ENCODE measurements around the gene MPIG6B. TPM values are rescaled to one million over a fixed set of nuclear protein-coding genes. Genes with fewer than 3 reads are reported as not detected.

Gene MPIG6B
- total and polyA plus RNA-seq, 7 experiments from 2014 or later, result 0.12 to 4.7 (median 0.64) TPM

GRCh38 chr6:31737315-31737990, 14.3 kb downstream of the MPIG6B start:
- Histone ChIP-seq H3K4me1 (ENCODE audit: control insufficient read depth in 2 of 2, insufficient read depth in 2 of 2, low read length in 2 of 2) (peaks cover 41 to 45% of the 10 kb centered on the region in 2 donors), H3K4me3 (ENCODE audit: low read length) (peak overlapping the region; percentile 38), H3K27ac (ENCODE audit: low read depth, low read length) (peak overlapping the region; percentile 83), H3K9me3 (ENCODE audit: control insufficient read depth in 2 of 3, low read length in 3 of 3) (no peaks in the 10 kb centered on the region), H3K36me3 (ENCODE audit: control insufficient read depth in 2 of 3, insufficient read depth in 3 of 3, low read length in 3 of 3) (peaks cover 0 to 15% (median 2%) of the 10 kb centered on the region in 3 experiments), H3K27me3 (ENCODE audit: control insufficient read depth in 2 of 2, insufficient read depth in 2 of 2, low read length in 2 of 2) (no peaks in the 10 kb centered on the region)
- intact Hi-C loops (cut with micrococcal nuclease), result loop anchor here (5.0 to 10.0 kb wide), 8 partner anchors 55 to 1467 kb away; partner anchors contain the start of genes AGPAT1 (in 1 of the 2), DXO (in 1 of the 2), HSD17B8 (in 1 of the 2) and LY6G5C (in 1 of the 2)
- no peak for ATAC-seq
- Mint-ChIP-seq H3K27me3 (no peaks in the 10 kb centered on the region), H3K27ac (peak overlapping the region; percentile 88 to 94 (median 90)), H3K4me3 (peak overlapping the region; percentile 86 to 100 (median 96)), H3K4me1 (peaks cover 41 to 87% (median 71%) of the 10 kb centered on the region in 7 donors), H3K9me3 (peaks cover 0 to 6% (median 0%) of the 10 kb centered on the region in 11 donors), H3K36me3 (peaks cover 0 to 42% (median 5%) of the 10 kb centered on the region in 5 donors)
- DNase-seq, result peak in 1 of 9 donors; percentile 26
- ChIA-PET CTCF (interaction anchor here (0.6 to 4.3 kb wide), 9 partner anchors 8 to 84 kb away, joined by 3 to 30 read pairs (median 5); partner anchors contain the start of genes DDAH2, HSPA1A, HSPA1L and LSM2), POLR2A (interaction anchor here (0.7 to 4.6 kb wide), 19 partner anchors 8 to 227 kb away, joined by 3 to 28 read pairs (median 4); partner anchors contain the start of genes BAG6, DDAH2, HSPA1A and HSPA1B)

GRCh38 chr6:31737991-31738979, 15.1 kb downstream of the MPIG6B start:
- peak overlapping the region; percentile 83 for H3K27ac ChIP-seq (ENCODE audit: low read depth, low read length)
- peaks cover 0 to 41% (median 2%) of the 10 kb centered on the region in 5 donors for H3K36me3 Mint-ChIP-seq
- intact Hi-C loops (cut with micrococcal nuclease), result loop anchor here (1.0 to 10.0 kb wide), 22 partner anchors 8 to 1467 kb away; partner anchors contain the start of genes HSPA1B (in 2 of the 2), VARS1 (in 2 of the 2), AGPAT1 (in 1 of the 2) and ATP6V1G2 (in 1 of the 2)
- ChIA-PET POLR2A (interaction anchor here (0.6 to 4.6 kb wide), 25 partner anchors 9 to 234 kb away, joined by 3 to 28 read pairs (median 4); partner anchors contain the start of genes ABHD16A, BAG6, DDAH2 and HSPA1A), CTCF (interaction anchor here (0.6 to 4.3 kb wide), 13 partner anchors 9 to 342 kb away, joined by 3 to 30 read pairs (median 4); partner anchors contain the start of genes DDAH2, HSPA1A, HSPA1L and LSM2)
- DNase-seq, result peak in 8 of 9 donors; percentile 56 to 83 (median 78)
- H3K27me3 ChIP-seq (ENCODE audit: control insufficient read depth in 2 of 2, insufficient read depth in 2 of 2, low read length in 2 of 2), result no peaks in the 10 kb centered on the region
- peak overlapping the region; percentile 74 to 94 (median 90) for H3K27ac Mint-ChIP-seq
- H3K9me3 ChIP-seq (ENCODE audit: control insufficient read depth in 2 of 3, low read length in 3 of 3), result no peaks in the 10 kb centered on the region
- peaks cover 41 to 45% of the 10 kb centered on the region in 2 donors for H3K4me1 ChIP-seq (ENCODE audit: control insufficient read depth in 2 of 2, insufficient read depth in 2 of 2, low read length in 2 of 2)
- ATAC-seq, result peak; percentile 62
- peak overlapping the region; percentile 38 for H3K4me3 ChIP-seq (ENCODE audit: low read length)
- H3K36me3 ChIP-seq (ENCODE audit: control insufficient read depth in 2 of 3, insufficient read depth in 3 of 3, low read length in 3 of 3), result peaks cover 0 to 9% (median 0%) of the 10 kb centered on the region in 3 experiments
- H3K9me3 Mint-ChIP-seq, result peaks cover 0 to 5% (median 0%) of the 10 kb centered on the region in 11 donors
- H3K4me1 Mint-ChIP-seq, result peaks cover 41 to 84% (median 68%) of the 10 kb centered on the region in 7 donors
- peak overlapping the region; percentile 86 to 100 (median 96) for H3K4me3 Mint-ChIP-seq
- no peaks in the 10 kb centered on the region for H3K27me3 Mint-ChIP-seq

- H3K27ac ChIP-seq (ENCODE audit: low read depth, low read length), result peak within 1 kb of the TSS; percentile 69
- H3K4me1 Mint-ChIP-seq, result peaks cover 41 to 69% (median 61%) of the 10 kb centered on the region in 7 donors
- peaks cover 0 to 26% (median 0%) of the 10 kb centered on the region in 5 donors for H3K36me3 Mint-ChIP-seq
- H3K4me3 ChIP-seq (ENCODE audit: low read length), result peak within 1 kb of the TSS; percentile 68
- H3K4me1 ChIP-seq (ENCODE audit: control insufficient read depth in 2 of 2, insufficient read depth in 2 of 2, low read length in 2 of 2), result peaks cover 32 to 33% of the 10 kb centered on the region in 2 donors
- DNase-seq (peak; percentile 82 to 97 (median 92)), ATAC-seq (peak; percentile 93)
- H3K27me3 Mint-ChIP-seq, result no peaks in the 10 kb centered on the region
- peaks cover 0 to 5% (median 0%) of the 10 kb centered on the region in 11 donors for H3K9me3 Mint-ChIP-seq
- no peaks in the 10 kb centered on the region for H3K9me3 ChIP-seq (ENCODE audit: control insufficient read depth in 2 of 3, low read length in 3 of 3)
- intact Hi-C loops (cut with micrococcal nuclease), result loop anchor here (1.0 to 10.0 kb wide), 18 partner anchors 37 to 1465 kb away; partner anchors contain the start of genes ABHD16A (in 2 of the 2), HSPA1B (in 2 of the 2), AGPAT1 (in 1 of the 2) and ATP6V1G2 (in 1 of the 2)
- POLR2A ChIA-PET, result interaction anchor here (0.6 to 4.6 kb wide), 13 partner anchors 9 to 413 kb away, joined by 3 to 28 read pairs (median 3); partner anchors contain the start of genes BAG6, LSM2 and VARS1
- H3K4me3 Mint-ChIP-seq, result peak within 1 kb of the TSS; percentile 86 to 100 (median 98)
- H3K36me3 ChIP-seq (ENCODE audit: control insufficient read depth in 2 of 3, insufficient read depth in 3 of 3, low read length in 3 of 3), result no peaks in the 10 kb centered on the region
- peak within 1 kb of the TSS; percentile 83 to 94 (median 90) for H3K27ac Mint-ChIP-seq
- no peaks in the 10 kb centered on the region for H3K27me3 ChIP-seq (ENCODE audit: control insufficient read depth in 2 of 2, insufficient read depth in 2 of 2, low read length in 2 of 2)
- CTCF ChIA-PET, result interaction anchor here (0.9 to 4.3 kb wide), 5 partner anchors 11 to 56 kb away, joined by 3 to 30 read pairs (median 5); partner anchors contain the start of genes DDAH2 and VARS1
Measured at GRCh38 chr6:31739639-31740396, 16.6 kb downstream of the MPIG6B start, which contains the start of gene MSH5. Gene MSH5, plus strand, starts transcription at chr6:31740005. Its CDS starts 462 bp downstream, at chr6:31740467.

- H3K4me3 Mint-ChIP-seq, result peak overlapping the region; percentile 86 to 100 (median 96)
- intact Hi-C loops (cut with micrococcal nuclease), result no loop called here
- H3K27ac Mint-ChIP-seq, result peak overlapping the region in 7 of 9 donors; percentile 78 to 93 (median 89)
- H3K9me3 Mint-ChIP-seq, result peaks cover 0 to 3% (median 0%) of the 10 kb centered on the region in 11 donors
- peak overlapping the region; percentile 69 for H3K27ac ChIP-seq (ENCODE audit: low read depth, low read length)
- H3K27me3 Mint-ChIP-seq, result no peaks in the 10 kb centered on the region
- H3K4me3 ChIP-seq (ENCODE audit: low read length), result peak overlapping the region; percentile 68
- peaks cover 29 to 33% of the 10 kb centered on the region in 2 donors for H3K4me1 ChIP-seq (ENCODE audit: control insufficient read depth in 2 of 2, insufficient read depth in 2 of 2, low read length in 2 of 2)
- H3K4me1 Mint-ChIP-seq, result peaks cover 41 to 64% (median 53%) of the 10 kb centered on the region in 7 donors
- H3K27me3 ChIP-seq (ENCODE audit: control insufficient read depth in 2 of 2, insufficient read depth in 2 of 2, low read length in 2 of 2), result no peaks in the 10 kb centered on the region
- peak; percentile 1 for ATAC-seq
- peak in 1 of 9 donors; percentile 62 for DNase-seq
- no peaks in the 10 kb centered on the region for H3K36me3 ChIP-seq (ENCODE audit: control insufficient read depth in 2 of 3, insufficient read depth in 3 of 3, low read length in 3 of 3)
- peaks cover 0 to 25% (median 0%) of the 10 kb centered on the region in 5 donors for H3K36me3 Mint-ChIP-seq
- no peaks in the 10 kb centered on the region for H3K9me3 ChIP-seq (ENCODE audit: control insufficient read depth in 2 of 3, low read length in 3 of 3)
- POLR2A ChIA-PET, result interaction anchor here (0.6 to 4.6 kb wide), 8 partner anchors 10 to 412 kb away, joined by 3 to 28 read pairs (median 4); partner anchors contain the start of genes BAG6, HSPA1B and LSM2
- CTCF ChIA-PET, result interaction anchor here (0.9 to 4.3 kb wide), 3 partner anchors 11 to 51 kb away, joined by 3 to 30 read pairs (median 5); partner anchors contain the start of gene DDAH2
Measured at GRCh38 chr6:31740397-31741223, 17.4 kb downstream of the MPIG6B start.

All from naive thymus-derived CD4-positive, alpha-beta T cell (primary cell).